ENCODE results near the gene DCST1.

DNA sequence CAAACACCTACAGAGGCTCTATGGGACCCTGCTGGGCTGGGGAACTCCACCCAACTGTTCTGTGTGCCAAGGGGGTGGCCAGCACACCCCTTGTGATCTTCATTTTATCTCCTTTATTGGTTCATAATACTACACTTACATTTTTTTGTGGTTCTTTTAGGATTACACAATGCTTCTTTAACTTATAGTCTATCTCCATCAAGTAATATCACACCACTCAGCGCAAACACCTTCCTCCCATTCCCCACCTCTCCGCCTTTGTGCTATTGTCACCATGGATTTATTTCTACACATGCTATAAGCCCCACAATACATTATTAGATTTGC lies 61.0 kb downstream of the DCST1 start:
- TF ChIP-seq CTCF (IDR thresholded peaks at IDR 0.05) (no peak), FOXP4 (CRISPR knock-in tag; IDR thresholded peaks at IDR 0.05) (no peak), MAX (CRISPR knock-in tag; IDR thresholded peaks at IDR 0.05) (no peak)
